K562 (cell line): ENCODE measurements around the gene LRRC57.

Experiments
- ATF2 ChIP-seq: sonication (generic); formaldehyde crosslinking; IDR thresholded peaks from 2 replicates; pipeline ENCODE4 v1.8.1; 2022; ENCODE audit warnings: missing genetic modification reagents
- CTCF ChIP-seq, 3 experiments: IDR thresholded peaks in 2 of 3; conservative IDR thresholded peaks in 1 of 3; 2 replicates each; pipeline ENCODE4 v1.5.1; 2011 to 2012; ENCODE audit warnings: low read length in 3 of 3, mild to moderate bottlenecking in 3 of 3, control low read depth in 2 of 3, improper control_type of control experiment in 1 of 3, inconsistent platforms in 1 of 3, low read depth in 1 of 3, mixed read lengths in 1 of 3, moderate library complexity in 1 of 3; ENCODE audit not compliant: insufficient read depth in 2 of 3
- ERF ChIP-seq: fragments of 450-650 bp; formaldehyde crosslinking; IDR thresholded peaks from 2 replicates; pipeline ENCODE4 v1.4.0; 2020; ENCODE audit warnings: mild to moderate bottlenecking, mixed read lengths
- HBP1 ChIP-seq: fragments of 450-650 bp; formaldehyde crosslinking; IDR thresholded peaks from 2 replicates; pipeline ENCODE4 v1.4.0; 2022; ENCODE audit warnings: missing genetic modification characterization
- IFI16 ChIP-seq: fragments of 250-450 bp; sonication (Bioruptor Pico); IDR thresholded peaks from 2 replicates; pipeline ENCODE4 v2.1.2; 2022; ENCODE audit warnings: mild to moderate bottlenecking, inconsistent platforms
- NCOR1 ChIP-seq: fragments of 450-650 bp; IDR thresholded peaks from 2 replicates; pipeline ENCODE4 v1.6.1; 2016; ENCODE audit warnings: mild to moderate bottlenecking, moderate library complexity
- STAT5B ChIP-seq: fragments of 250-450 bp; sonication (Bioruptor Pico); IDR thresholded peaks from 2 replicates; pipeline ENCODE4 v1.8.0; 2021; ENCODE audit warnings: mild to moderate bottlenecking, inconsistent platforms
- ZBTB8A ChIP-seq: fragments of 450-650 bp; IDR thresholded peaks from 2 replicates; pipeline ENCODE4 v1.6.1; 2018; ENCODE audit warnings: mild to moderate bottlenecking, moderate library complexity; ENCODE audit not compliant: partially characterized antibody
- ZNF277 ChIP-seq: fragments of 250-450 bp; sonication (Bioruptor Pico); IDR thresholded peaks from 2 replicates; pipeline ENCODE4 v1.8.0; 2022; ENCODE audit warnings: inconsistent platforms, mild to moderate bottlenecking, moderate library complexity, borderline replicate concordance

GRCh38 chr15:42575188-42576039 is 26.8 kb upstream of the LRRC57 start, which contains the start of gene STARD9:
- no peak for TF ChIP-seq ZBTB8A
- no peak for TF ChIP-seq IFI16
- TF ChIP-seq ERF, result no peak
- TF ChIP-seq ATF2 (CRISPR knock-in tag), result no peak
- no peak for TF ChIP-seq CTCF (IDR thresholded peaks at IDR 0.05 in 2 of 3, conservative IDR thresholded peaks at IDR 0.05 in 1 of 3; ENCODE audit: insufficient read depth in 2 of 3, low read depth in 1 of 3, low read length in 3 of 3)
- TF ChIP-seq NCOR1, result no peak
- no peak for TF ChIP-seq STAT5B (CRISPR knock-in tag)
- TF ChIP-seq ZNF277 (CRISPR knock-in tag), result no peak
- TF ChIP-seq HBP1 (CRISPR knock-in tag), result no peak
